GM18909 (cell line): Measurements from ENCODE around the gene MED13.
"Not testable (repeated sequence)": the region's sequence is repeated elsewhere in the genome, so short reads cannot be mapped to it uniquely, and the experiment has no call there.

Experiments
- ATAC-seq: cut with Tn5 transposase; IDR thresholded peaks from one replicate; pipeline ENCODE4 v1.9.1; 2021; ENCODE audit warnings: mild to moderate bottlenecking; ENCODE audit not compliant: unreplicated experiment, poor library complexity

MED13 gene

GRCh38 chr17:62090868-62091267, 25.8 kb upstream of the MED13 start:
- no peak for ATAC-seq

DNA sequence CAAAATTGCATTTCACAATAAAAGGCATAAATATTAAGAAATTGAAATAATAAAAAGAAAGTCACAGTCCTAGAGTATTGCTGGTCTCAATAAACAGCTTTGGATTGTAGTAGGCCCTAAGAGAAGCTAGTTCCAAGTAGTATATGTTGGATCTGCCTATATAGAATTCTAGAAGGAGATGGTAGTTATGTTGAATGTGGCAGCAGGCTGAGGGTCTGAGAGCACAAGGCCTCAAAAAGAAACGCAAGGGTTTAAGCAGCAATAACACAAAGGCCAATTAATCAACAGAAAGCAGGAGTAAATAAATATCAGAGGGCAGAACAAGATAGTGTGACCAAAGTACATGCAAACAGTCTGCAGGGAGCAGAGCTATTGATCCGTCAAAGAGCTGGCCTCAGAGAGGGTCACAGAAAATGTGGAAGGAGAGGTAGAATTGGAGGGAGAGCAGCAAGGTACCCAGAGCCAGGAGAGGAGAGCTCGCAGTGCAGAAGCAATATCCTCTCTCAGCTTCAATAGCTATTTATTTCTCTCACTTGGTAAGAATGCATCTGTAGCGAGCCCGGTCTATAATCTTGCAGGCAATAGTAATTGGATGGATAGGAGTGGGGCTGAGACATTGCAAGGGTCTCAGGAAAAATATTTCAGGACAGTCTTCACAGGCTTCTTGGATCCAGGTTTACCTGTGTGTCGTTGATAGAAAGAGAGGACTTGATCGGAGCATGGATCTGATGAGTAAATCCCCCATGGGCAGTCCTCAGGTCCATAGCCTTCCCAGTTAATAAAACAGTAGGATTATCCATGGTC, 25.1 kb upstream of the MED13 start:
- no peak for ATAC-seq

DNA sequence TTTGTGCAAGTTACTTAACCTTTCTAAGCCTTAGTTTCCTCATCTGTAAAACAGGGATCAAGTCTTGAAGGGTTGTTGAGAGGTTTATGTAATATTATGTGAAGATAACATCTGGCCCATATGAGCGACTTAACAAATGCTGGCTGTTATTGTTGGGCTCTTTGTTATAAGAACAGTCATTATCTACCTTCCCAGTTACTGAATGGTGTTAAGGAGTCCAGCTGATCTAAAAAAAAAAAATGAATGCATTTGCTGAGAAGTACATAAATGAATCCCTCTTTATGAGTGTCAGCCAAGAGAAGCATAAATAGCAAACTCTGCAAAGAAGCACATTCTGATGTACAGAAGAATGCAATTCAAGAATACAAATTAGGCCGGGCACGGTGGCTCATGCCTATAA, 24.3 kb upstream of the MED13 start:
- ATAC-seq, result no peak

- ATAC-seq, result no peak
These were observed 21.7 kb upstream of the MED13 start for GRCh38 chr17:62086737-62087136.

DNA sequence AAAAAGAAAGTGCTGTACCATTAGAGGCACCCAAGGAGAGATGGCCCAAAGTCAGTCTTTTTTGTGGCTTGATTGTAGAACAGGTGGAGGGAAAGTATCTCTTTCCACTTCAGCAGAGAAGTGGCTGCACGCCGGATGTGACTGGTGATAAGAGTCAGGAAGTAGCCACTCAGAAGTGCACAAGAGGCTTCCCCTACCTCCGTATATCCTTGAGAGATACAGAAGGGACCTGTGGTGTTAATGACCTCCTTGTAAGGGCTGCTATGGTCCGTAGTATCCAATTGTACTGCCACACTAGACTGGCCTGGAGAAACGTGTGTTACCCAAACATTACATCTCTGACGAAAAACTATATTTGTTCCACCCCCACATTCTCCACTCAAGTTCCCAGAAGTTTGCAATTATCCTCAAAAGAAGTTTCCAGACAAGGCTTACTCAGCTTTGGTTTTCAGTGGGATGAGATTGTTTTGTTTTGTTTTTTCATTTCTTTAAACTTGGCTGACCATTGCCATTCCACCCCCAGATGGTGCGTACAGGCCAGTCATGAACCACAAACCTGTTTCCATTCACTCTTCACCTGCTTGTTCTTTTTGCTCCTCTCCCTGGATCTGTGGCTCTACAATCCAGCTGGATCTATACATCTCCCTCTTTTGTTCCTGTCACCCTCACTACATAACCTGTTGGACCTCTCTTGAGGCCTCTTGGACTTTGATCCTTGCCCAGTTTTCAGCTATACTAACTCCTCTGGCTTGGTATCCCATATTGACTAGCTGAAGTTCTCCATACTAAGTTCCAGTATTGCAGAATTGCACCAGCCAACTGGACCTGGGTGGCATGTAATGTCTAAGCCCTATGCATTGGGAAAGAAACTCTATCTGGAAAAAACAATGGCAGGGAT, 20.7 kb upstream of the MED13 start:
- no peak for ATAC-seq

DNA sequence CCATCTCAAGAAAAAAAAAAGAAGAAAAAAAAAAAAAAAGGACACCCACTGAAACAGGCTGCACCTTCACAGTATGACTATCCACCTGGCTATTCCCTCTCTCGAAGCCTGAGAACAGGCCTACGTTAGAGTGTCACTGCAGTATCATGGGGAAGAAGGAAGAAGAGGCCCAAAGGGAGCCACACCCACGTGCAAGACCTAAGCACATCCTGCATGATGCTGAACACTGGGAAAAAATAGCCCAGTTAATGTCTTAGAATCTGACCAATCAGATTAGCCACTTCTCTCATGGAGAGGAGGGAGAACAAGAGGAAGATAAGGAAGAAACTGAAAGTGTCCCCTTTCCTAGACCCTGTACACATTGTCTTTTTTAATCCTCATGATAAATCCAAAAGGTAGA, 19.5 kb upstream of the MED13 start:
- no peak for ATAC-seq

GRCh38 chr17:62083651-62084050, 18.6 kb upstream of the MED13 start:
- no peak for ATAC-seq

- no peak for ATAC-seq
These were observed 15.6 kb upstream of the MED13 start for GRCh38 chr17:62080647-62081046.

DNA sequence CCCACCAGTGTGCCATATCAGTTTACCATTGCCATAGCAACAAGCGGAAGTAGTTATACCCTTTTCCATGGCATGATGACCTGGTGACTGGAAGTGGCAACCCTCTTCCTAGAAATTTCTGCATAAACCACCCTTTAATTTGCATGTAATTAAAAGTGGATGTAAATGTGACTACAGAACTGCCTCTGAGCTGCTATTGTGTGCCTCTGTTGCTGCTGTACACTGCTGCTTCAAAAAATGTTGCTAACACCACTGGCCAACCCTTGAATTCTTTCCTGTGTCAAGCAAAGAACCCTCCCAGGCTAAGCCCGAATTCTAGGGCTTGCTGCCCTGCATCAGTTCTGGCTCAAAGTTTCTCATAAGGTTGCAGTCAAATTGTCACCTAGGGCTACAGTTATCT, 12.9 kb upstream of the MED13 start:
- no peak for ATAC-seq

- ATAC-seq, result no peak
These were observed 12.0 kb upstream of the MED13 start for GRCh38 chr17:62076864-62077788.

- no peak for ATAC-seq
These were observed 10.3 kb upstream of the MED13 start for GRCh38 chr17:62075308-62075815.

DNA sequence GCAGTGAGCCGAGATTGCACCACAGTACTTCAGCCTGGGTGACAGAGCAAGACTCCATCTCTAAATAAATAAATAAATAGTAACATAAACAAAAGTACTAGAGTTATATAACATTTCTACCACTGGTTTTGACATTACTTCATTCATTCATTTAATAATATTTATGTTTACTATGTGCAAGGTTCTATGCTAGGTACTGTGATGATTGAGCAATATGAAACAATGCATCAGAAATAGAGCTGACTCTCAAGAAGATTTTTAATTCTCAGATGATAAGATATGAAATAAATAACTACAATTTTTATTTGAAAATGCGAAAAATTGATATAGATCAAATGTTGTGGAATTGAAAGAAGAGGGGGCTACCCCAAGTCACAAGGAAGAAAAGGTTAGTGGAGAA, 8.9 kb upstream of the MED13 start:
- ATAC-seq, result no peak

GRCh38 chr17:62072855-62073254, 7.8 kb upstream of the MED13 start:
- ATAC-seq, result not testable (repeated sequence)

- ATAC-seq, result no peak
These were observed 5.8 kb upstream of the MED13 start for GRCh38 chr17:62070900-62071299.

DNA sequence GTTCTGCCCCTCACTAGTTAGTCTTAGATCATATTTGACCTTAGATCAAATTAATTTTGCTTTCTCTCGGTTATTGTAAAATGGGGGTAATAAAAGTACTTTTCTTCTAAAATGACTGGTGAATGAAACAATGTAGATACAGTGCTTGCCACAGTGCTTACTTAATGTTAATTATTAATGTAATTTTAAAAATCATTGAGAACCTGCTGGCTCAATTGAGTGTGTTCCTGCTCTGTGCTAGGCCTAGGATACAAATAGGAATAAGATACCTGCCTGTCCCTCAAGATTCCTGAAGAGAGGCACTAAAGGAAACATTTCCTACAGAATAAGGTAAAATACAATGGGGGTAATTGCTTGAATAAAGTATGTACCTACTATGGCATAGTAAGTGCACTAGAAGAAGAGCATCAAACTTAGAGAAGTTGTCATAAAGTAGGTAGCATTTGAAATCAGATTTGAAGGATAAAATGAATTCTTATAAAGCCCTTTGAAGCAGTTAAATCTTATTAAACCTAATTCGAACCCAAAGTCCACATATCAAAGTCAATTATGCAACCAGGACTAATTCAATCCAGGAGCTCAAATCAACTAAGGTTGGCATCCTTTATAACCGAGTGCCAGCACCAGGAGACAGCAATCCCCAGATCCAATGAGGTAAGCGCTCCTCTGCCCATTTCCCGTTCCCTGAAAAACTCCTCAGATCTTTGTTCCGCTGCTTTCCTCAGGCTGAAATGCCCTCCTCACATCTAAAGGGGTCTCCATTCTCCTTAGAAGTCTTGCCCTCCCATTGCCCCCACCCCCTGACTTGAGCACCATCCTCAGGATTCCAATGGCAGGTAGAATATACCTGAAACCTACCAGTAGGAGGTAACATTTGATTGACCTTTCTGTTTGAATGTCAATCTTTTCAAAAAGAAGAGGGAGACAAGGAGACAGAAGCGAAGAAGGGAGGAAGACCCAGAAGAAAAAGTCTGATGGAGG, 2.4 kb upstream of the MED13 start:
- ATAC-seq, result no peak

DNA sequence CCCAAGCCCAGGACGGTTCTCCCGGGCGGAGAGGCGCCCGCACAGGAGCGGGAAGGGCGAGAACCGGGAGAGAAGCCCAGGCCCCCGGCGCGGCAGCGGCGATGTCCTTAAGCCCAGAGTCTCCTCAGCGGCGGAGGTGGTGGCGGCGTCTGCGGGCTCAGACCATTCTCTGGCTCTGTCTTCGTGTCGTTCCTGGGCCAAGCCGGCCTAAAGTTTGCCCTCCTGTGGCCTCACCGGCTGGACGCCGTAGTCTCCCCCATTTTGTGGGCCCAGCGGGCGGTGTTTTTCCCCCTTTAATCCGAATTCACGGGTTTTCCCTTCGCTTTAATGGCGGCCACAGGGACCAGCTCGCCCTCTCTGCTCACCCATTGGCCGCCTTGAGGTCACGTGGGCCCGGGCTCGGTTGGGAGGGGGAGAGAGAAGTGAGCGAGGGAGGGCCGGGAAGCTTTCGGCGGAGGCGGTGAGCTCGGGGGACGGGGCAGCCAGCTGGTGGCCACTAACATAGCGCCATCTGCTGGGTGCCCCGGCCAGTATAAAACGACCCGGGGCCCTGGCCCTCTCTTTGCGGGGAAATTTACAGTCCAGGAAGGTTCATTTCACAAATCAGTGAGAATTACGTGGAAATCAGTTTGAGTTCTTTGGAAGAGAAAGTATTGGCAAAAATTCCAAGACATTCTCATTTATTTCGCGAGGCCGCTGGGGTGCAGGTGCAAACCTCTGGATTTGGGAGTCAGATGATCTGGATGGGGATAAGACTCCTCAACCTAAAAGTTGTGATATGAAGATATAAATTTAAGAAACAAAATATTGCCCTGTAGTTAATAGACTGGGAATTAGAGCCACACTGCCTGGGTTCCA, 762 bp upstream of the MED13 start:
- ATAC-seq, result peak; percentile 93

- ATAC-seq, result no peak
These were observed 868 bp downstream of the MED13 start for GRCh38 chr17:62064029-62064790.
